GM12878 (cell line): ENCODE data around the gene CALML5. TPM values are rescaled to one million over a fixed set of nuclear protein-coding genes. Genes with fewer than 3 reads are reported as not detected.

Source experiments
- ATAC-seq: fragments of 200-7000 bp; cut with Tn5 transposase; 3 replicates; pipeline ENCODE4 v1.9.1; 2020; ENCODE audit warnings: mild to moderate bottlenecking, moderate library complexity
- BruUV-seq: library from RNA; stranded (reverse); fragments of 400-500 nt; replicated peaks from 2 replicates; lab custom pipeline; 2021; lab: Mats Ljungman, UMichigan
- CTCF ChIA-PET: fragments of 300-600 bp; sonication (Branson Sonifier 250); formaldehyde crosslinking; extraction: SDS; loops from one replicate; lab custom pipeline; 2021; ENCODE audit warnings: inconsistent platforms; lab: Yijun Ruan, JAX
- POLR2A ChIA-PET: fragments of 350-600 bp; formaldehyde crosslinking; extraction: SDS; loops from one replicate; lab custom pipeline; 2021; ENCODE audit warnings: inconsistent platforms; lab: Charles Lee
- RAD21 ChIA-PET: fragments of 300-600 bp; sonication (Branson Sonifier 250); formaldehyde crosslinking; loops from one replicate; lab custom pipeline; 2023; ENCODE audit warnings: antibody characterized with exemption; ENCODE audit not compliant: unreplicated experiment; lab: Charles Lee
- SMC1A ChIA-PET: fragments of 300-600 bp; sonication (Branson Sonifier 250); formaldehyde crosslinking; loops from one replicate; lab custom pipeline; 2023; ENCODE audit not compliant: unreplicated experiment, uncharacterized antibody; lab: Charles Lee
- DNase-seq: peaks from one replicate; pipeline ENCODE4 v3.0.0-alpha.2; 2011; ENCODE audit warnings: low read depth, low spot score
- FAIRE-seq: peaks from 3 replicates; lab custom pipeline; 2011; peaks lifted over from hg19 to GRCh38; lab: Jason Lieb, UNC
- H2AFZ ChIP-seq: 2 replicates; pipeline ENCODE4 v1.6.0; 2011; ENCODE audit warnings: low read depth, low read length, control low read depth; ENCODE audit not compliant: control insufficient read depth
- H3K27ac ChIP-seq: 2 replicates; pipeline ENCODE4 v1.5.1; 2011; ENCODE audit warnings: control low read depth; ENCODE audit not compliant: control insufficient read depth, insufficient read depth
- H3K27me3 ChIP-seq, 2 experiments: replicated peaks in 1 of 2; 2 replicates each; pipeline versions ENCODE4 v1.6.0 to v1.6.1; 2011; ENCODE audit warnings: low read length in 1 of 2; ENCODE audit not compliant: control insufficient read depth in 2 of 2, insufficient read depth in 2 of 2
- H3K36me3 ChIP-seq, 2 experiments: 2 replicates each; pipeline ENCODE4 v1.5.1; 2011; ENCODE audit warnings: low read length in 1 of 2; ENCODE audit not compliant: control insufficient read depth in 2 of 2, insufficient read depth in 2 of 2
- H3K4me1 ChIP-seq: 2 replicates; pipeline ENCODE4 v1.6.1; 2011; ENCODE audit warnings: mild to moderate bottlenecking, low read length, moderate library complexity, mixed read lengths; ENCODE audit not compliant: control insufficient read depth, insufficient read depth
- H3K4me2 ChIP-seq: 2 replicates; pipeline ENCODE4 v1.6.0; 2011; ENCODE audit warnings: control low read depth; ENCODE audit not compliant: control insufficient read depth, insufficient read depth
- H3K4me3 ChIP-seq: fragments of 200-600 bp; sonication (generic); 2 replicates; pipeline ENCODE4 v1.5.1; 2016
- H3K79me2 ChIP-seq: 2 replicates; pipeline ENCODE4 v1.6.0; 2011; ENCODE audit warnings: low read length; ENCODE audit not compliant: control insufficient read depth, insufficient read depth
- H3K9ac ChIP-seq: 2 replicates; pipeline ENCODE4 v1.8.0; 2011; ENCODE audit warnings: low read length, control low read depth, mixed read lengths; ENCODE audit not compliant: control insufficient read depth, insufficient read depth
- H3K9me3 ChIP-seq: replicated peaks from 3 replicates; pipeline ENCODE4 v1.5.1; 2011; ENCODE audit warnings: mild to moderate bottlenecking, low read length; ENCODE audit not compliant: control insufficient read depth, insufficient read depth
- H4K20me1 ChIP-seq: 2 replicates; pipeline ENCODE4 v1.6.0; 2011; ENCODE audit not compliant: control insufficient read depth, insufficient read depth
- ATF7 ChIP-seq: fragments of 450-650 bp; IDR thresholded peaks from 2 replicates; pipeline ENCODE4 v1.6.1; 2016; ENCODE audit warnings: low read depth, mild to moderate bottlenecking
- FOXM1 ChIP-seq: IDR thresholded peaks from 2 replicates; pipeline ENCODE4 v1.6.1; 2012; ENCODE audit warnings: low read depth, mild to moderate bottlenecking, inconsistent platforms, low read length, moderate library complexity
- MLLT1 ChIP-seq: fragments of 450-650 bp; IDR thresholded peaks from 2 replicates; pipeline ENCODE4 v1.6.1; 2016; ENCODE audit warnings: mild to moderate bottlenecking
- NFIC ChIP-seq: IDR thresholded peaks from 2 replicates; pipeline ENCODE4 v1.6.1; 2012; ENCODE audit warnings: low read depth, mild to moderate bottlenecking, inconsistent platforms, low read length, moderate library complexity
- RFX5 ChIP-seq: IDR thresholded peaks from 2 replicates; pipeline ENCODE4 v1.6.1; 2011; ENCODE audit warnings: low read depth, low read length, improper control_type of control experiment
- SREBF1 ChIP-seq: IDR thresholded peaks from 2 replicates; pipeline ENCODE4 v1.6.1; 2012; ENCODE audit warnings: mild to moderate bottlenecking, low read length
- STAT1 ChIP-seq: fragments of 450-650 bp; conservative IDR thresholded peaks from 2 replicates; pipeline ENCODE4 v1.6.1; 2014; ENCODE audit warnings: antibody characterized with exemption, mild to moderate bottlenecking
- ZNF217 ChIP-seq: fragments of 450-650 bp; IDR thresholded peaks from 2 replicates; pipeline ENCODE4 v1.6.1; 2017; ENCODE audit warnings: antibody characterized with exemption, mild to moderate bottlenecking
- ZNF274 ChIP-seq: IDR thresholded peaks from one replicate; pipeline ENCODE4 v1.8.0; 2011; ENCODE audit not compliant: insufficient read length, insufficient read depth
- ZNF687 ChIP-seq: fragments of 450-650 bp; IDR thresholded peaks from 2 replicates; pipeline ENCODE4 v1.6.1; 2017; ENCODE audit warnings: mild to moderate bottlenecking, moderate library complexity
- WGBS: methylation state at CpG from one replicate; pipeline ENCODE4 v1.1.6; 2016; ENCODE audit warnings: low lambda C conversion rate; ENCODE audit not compliant: insufficient replicate concordance, insufficient coverage; ENCODE audit errors: missing lambda C conversion rate; 5-methylcytosine and 5-hydroxymethylcytosine counted together
- in situ Hi-C: fragments of 300-500 bp; cut with MboI; formaldehyde crosslinking; loops from 9 replicates; pipeline ENCODE4 v1.14.3; 2018; ENCODE audit warnings: mixed read lengths
- intact Hi-C: fragments of 100-400 bp; cut with micrococcal nuclease; formaldehyde crosslinking; loops from one replicate; pipeline ENCODE4 v1.14.2; 2022; ENCODE audit not compliant: unreplicated experiment
- polyA plus RNA-seq, 11 experiments: library from polyadenylated mRNA; depleted of rRNA in 4 of 11; unstranded in 6 of 11; stranded (reverse) in 5 of 11; fragments of >200 nt; fragmentation: Nextera tagmentation in 4 of 11; fragmentation: Illumina TruSeq in 1 of 11; extraction: Ambion mirVana in 4 of 11; extraction: Trizol in 1 of 11; gene quantifications; 1 replicate in 1 of 11; 2 replicates in 10 of 11; pipeline versions ENCODE4 v1.2.1 to v1.2.3, GENCODE V29; 2011 to 2016; ENCODE audit warnings: inconsistent platforms in 2 of 11, missing spikeins in 2 of 11, low read depth in 1 of 11
- total RNA-seq, 4 experiments: library from RNA; depleted of rRNA in 3 of 4; stranded (reverse); fragments of >200 nt in 3 of 4; fragmentation: Illumina TruSeq in 1 of 4; extraction: Trizol in 1 of 4; gene quantifications; 2 replicates each; pipeline versions ENCODE4 v1.2.1 to v1.2.3, GENCODE V29; 2013 to 2021

CALML5 gene
- total and polyA plus RNA-seq, 10 of the 15 experiments (the other 5 are each of a cell fraction or from before 2014, with no cell fraction given): not detected

GRCh38 chr10:5506246-5506645, 6.9 kb upstream of the CALML5 start:
- BruUV-seq: no TSS peak
- intact Hi-C loops: no loop called here
- ATAC-seq: no peak
- CTCF ChIA-PET: interaction anchor here (0.7 kb wide), 1 partner anchor 123 kb away, joined by 3 read pairs; no protein-coding TSS in a partner anchor
- H3K27ac ChIP-seq: no peak overlapping the region
- no peak for TF ChIP-seq ZNF217
- TF ChIP-seq, all 136 proteins: peak for 0
- Histone ChIP-seq H3K79me2 (no peaks in the 10 kb centered on the region), H3K9me3 (no peaks in the 10 kb centered on the region), H3K4me2 (no peak overlapping the region), H3K36me3 (no peaks in the 10 kb centered on the region), H3K27me3 (peaks cover 0 to 7% of the 10 kb centered on the region in 2 experiments; a peak in 3 of 4 replicates), H3K9ac (no peak overlapping the region), H3K4me1 (no peaks in the 10 kb centered on the region), H4K20me1 (no peaks in the 10 kb centered on the region), H3K4me3 (no peak overlapping the region), H2AFZ (no peak overlapping the region)
- in situ Hi-C loops: no loop called here
- SMC1A ChIA-PET: interaction anchor here (1.3 to 1.4 kb wide), 2 partner anchors 13 to 117 kb away, joined by 3 read pairs; no protein-coding TSS in a partner anchor
- FAIRE-seq: no peak
- RAD21 ChIA-PET: no interaction called here
- POLR2A ChIA-PET: interaction anchor here (0.7 kb wide), 1 partner anchor 911 kb away, joined by 3 read pairs; no protein-coding TSS in a partner anchor
- WGBS: 0% methylated on average over 2 of the region's 2 CpGs
- no peak for DNase-seq

- Histone ChIP-seq H3K27ac (no peak overlapping the region), H3K79me2 (no peaks in the 10 kb centered on the region), H4K20me1 (no peaks in the 10 kb centered on the region), H3K4me2 (no peak overlapping the region), H3K4me3 (no peak overlapping the region), H3K9ac (no peak overlapping the region), H3K27me3 (peaks cover 0 to 7% of the 10 kb centered on the region in 2 experiments; a peak in 3 of 4 replicates), H3K4me1 (no peaks in the 10 kb centered on the region), H3K36me3 (no peaks in the 10 kb centered on the region), H2AFZ (no peak overlapping the region), H3K9me3 (no peaks in the 10 kb centered on the region)
- ChIA-PET RAD21 (interaction anchor here (1.0 kb wide), 1 partner anchor 125 kb away, joined by 3 read pairs; no protein-coding TSS in a partner anchor), CTCF (no interaction called here), SMC1A (interaction anchor here (1.4 kb wide), 1 partner anchor 15 kb away, joined by 3 read pairs; no protein-coding TSS in a partner anchor), POLR2A (no interaction called here)
- WGBS: 21% methylated on average over 18 of the region's 18 CpGs
- DNase-seq: no peak
- BruUV-seq: no TSS peak
- FAIRE-seq: no peak
- in situ Hi-C loops: no loop called here
- ATAC-seq: no peak
- intact Hi-C loops: no loop called here
- no peak for TF ChIP-seq FOXM1
- TF ChIP-seq MLLT1: no peak
- no peak for TF ChIP-seq ZNF687
- TF ChIP-seq SREBF1: no peak
- no peak for TF ChIP-seq RFX5
- no peak for TF ChIP-seq ZNF274
- TF ChIP-seq ATF7: no peak
- no peak for TF ChIP-seq STAT1
- no peak for TF ChIP-seq NFIC
Observed at GRCh38 chr10:5504146-5505072, 5.0 kb upstream of the CALML5 start.
